Tibial nerve (tissue), 3 donors: ENCODE measurements around the gene IRF4.

Experiments
- POLR2A ChIP-seq, 2 donors: fragments of 450-650 bp; IDR thresholded peaks; one replicate each; pipeline ENCODE4 v1.6.1; 2017; ENCODE audit warnings: antibody characterized with exemption in 2 of 2, mild to moderate bottlenecking in 2 of 2, moderate library complexity in 2 of 2
- TF ChIP-seq, protein P1 (sequence below), 5 experiments: fragments of 200-600 bp in 3 of 5; fragments of 450-650 bp in 2 of 5; sonication (generic) in 3 of 5; IDR thresholded peaks; one replicate each; pipeline ENCODE4 v1.5.1; 2016 to 2019; ENCODE audit warnings: antibody characterized with exemption in 5 of 5, mild to moderate bottlenecking in 3 of 5, moderate library complexity in 2 of 5

DNA sequence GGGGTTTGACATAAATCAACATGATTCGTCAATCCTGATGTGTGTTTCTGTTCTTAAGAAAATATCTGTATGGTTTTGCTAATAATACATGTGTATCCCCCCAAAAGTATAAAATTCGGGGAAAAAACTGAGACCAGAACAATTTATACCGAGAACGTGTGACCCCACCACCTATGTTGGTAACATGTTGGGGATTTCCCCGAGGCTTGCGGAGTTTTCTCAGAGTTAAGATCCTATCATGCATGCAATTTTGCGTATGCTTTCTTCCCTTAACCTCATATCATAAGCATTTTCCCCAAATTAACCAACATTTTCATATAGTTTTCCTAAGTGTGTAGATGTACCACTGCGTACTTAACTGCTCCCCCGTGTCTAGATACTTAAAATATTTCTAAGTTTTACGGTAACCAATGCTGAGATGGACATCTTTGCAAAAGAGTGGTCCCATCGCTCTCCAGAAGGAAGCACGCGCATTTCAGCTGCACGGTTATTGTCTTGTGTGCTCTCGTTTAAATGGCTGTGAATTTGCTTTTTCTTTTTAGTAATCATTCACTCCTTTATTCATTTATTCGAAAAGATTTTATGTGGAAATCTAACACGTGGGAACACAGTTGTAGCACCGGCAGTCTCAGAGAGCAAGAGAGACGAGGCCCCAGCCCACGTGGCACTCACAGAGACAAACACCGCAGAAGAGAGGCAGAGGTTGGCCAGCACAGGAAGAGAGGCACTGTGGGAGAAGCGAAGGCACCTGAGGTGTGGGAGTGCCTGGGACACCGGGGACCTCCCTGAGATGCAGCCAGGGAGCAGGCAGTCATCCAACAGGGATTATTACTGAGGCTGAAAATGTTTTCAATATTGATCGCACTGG, 13.2 kb upstream of the IRF4 start:
- TF ChIP-seq, protein P1, sequence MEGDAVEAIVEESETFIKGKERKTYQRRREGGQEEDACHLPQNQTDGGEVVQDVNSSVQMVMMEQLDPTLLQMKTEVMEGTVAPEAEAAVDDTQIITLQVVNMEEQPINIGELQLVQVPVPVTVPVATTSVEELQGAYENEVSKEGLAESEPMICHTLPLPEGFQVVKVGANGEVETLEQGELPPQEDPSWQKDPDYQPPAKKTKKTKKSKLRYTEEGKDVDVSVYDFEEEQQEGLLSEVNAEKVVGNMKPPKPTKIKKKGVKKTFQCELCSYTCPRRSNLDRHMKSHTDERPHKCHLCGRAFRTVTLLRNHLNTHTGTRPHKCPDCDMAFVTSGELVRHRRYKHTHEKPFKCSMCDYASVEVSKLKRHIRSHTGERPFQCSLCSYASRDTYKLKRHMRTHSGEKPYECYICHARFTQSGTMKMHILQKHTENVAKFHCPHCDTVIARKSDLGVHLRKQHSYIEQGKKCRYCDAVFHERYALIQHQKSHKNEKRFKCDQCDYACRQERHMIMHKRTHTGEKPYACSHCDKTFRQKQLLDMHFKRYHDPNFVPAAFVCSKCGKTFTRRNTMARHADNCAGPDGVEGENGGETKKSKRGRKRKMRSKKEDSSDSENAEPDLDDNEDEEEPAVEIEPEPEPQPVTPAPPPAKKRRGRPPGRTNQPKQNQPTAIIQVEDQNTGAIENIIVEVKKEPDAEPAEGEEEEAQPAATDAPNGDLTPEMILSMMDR (IDR thresholded peaks at IDR 0.05): no peak
- no peak for TF ChIP-seq POLR2A (IDR thresholded peaks at IDR 0.05)
